BLaER1 (cell line): ENCODE data around the gene HYAL4.

Experiments
- H3K27ac ChIP-seq: shearing (Covaris generic); formaldehyde crosslinking; 2 replicates; pipeline ENCODE4 v1.8.1; 2022
- H3K27me3 ChIP-seq: shearing (Covaris generic); formaldehyde crosslinking; 2 replicates; pipeline ENCODE4 v1.8.1; 2022
- H3K36me3 ChIP-seq: shearing (Covaris generic); formaldehyde crosslinking; 2 replicates; pipeline ENCODE4 v1.8.1; 2022
- H3K4me1 ChIP-seq: shearing (Covaris generic); formaldehyde crosslinking; 2 replicates; pipeline ENCODE4 v1.8.1; 2022
- H3K4me2 ChIP-seq: shearing (Covaris generic); formaldehyde crosslinking; 2 replicates; pipeline ENCODE4 v1.8.1; 2022
- H3K4me3 ChIP-seq: shearing (Covaris generic); formaldehyde crosslinking; 2 replicates; pipeline ENCODE4 v1.8.1; 2022
- H3K9ac ChIP-seq: shearing (Covaris generic); formaldehyde crosslinking; 2 replicates; pipeline ENCODE4 v1.8.1; 2022
- H3K9me3 ChIP-seq: shearing (Covaris generic); formaldehyde crosslinking; 2 replicates; pipeline ENCODE4 v1.8.1; 2022
- H4K20me1 ChIP-seq: shearing (Covaris generic); formaldehyde crosslinking; 2 replicates; pipeline ENCODE4 v1.8.1; 2022
- Cebpa-rat ChIP-seq: shearing (Covaris generic); IDR thresholded peaks from 2 replicates; pipeline ENCODE4 v1.8.1; 2022

Gene HYAL4

DNA sequence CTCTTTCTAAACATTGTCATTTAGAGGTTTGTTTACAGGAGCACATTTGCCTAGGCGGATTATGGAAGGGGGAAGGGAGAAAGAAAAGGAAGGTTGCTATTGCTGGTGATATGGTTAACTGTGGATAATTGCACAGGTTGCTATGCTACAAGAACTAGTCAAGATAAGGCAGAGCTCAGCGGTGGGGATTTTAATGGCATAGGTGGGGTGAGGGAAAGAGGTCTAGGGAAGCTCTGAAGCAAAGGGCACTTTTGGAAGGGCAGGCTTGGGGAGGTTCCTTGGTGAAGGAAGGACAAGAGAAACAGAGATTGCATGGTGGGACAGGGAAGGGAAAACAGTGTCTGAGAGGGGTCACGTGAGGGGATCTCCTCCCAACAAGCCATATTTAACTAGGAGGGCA, 19.5 kb downstream of the HYAL4 start:
- H3K4me3 ChIP-seq: no peak overlapping the region
- H3K27ac ChIP-seq: no peak overlapping the region
- H3K4me1 ChIP-seq: no peaks in the 10 kb centered on the region
- no peaks in the 10 kb centered on the region for H4K20me1 ChIP-seq
- H3K27me3 ChIP-seq: no peaks in the 10 kb centered on the region
- H3K4me2 ChIP-seq: no peak overlapping the region
- no peak for TF ChIP-seq Cebpa-rat
- no peak overlapping the region for H3K9ac ChIP-seq
- no peaks in the 10 kb centered on the region for H3K36me3 ChIP-seq
- H3K9me3 ChIP-seq: peaks cover 5% of the 10 kb centered on the region

DNA sequence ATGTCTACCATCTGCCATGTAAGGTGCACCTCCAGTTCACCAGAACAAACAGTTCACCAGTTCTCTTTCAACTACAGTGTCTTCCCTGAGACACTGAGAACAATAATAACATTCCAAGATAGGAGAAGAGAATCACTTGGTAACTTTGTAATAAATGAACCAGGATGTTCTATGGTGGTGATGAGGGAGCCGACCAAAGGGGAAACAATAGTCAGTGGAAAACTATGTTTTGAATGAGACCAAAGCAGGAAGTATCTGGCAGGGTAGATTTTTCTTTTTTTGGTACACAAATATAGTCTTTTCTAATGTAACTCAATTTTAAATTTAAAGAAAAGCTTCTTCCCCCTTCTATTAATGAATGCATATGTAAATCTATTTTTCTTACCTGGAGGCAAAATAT, 20.0 kb downstream of the HYAL4 start:
- no peaks in the 10 kb centered on the region for H3K4me1 ChIP-seq
- TF ChIP-seq Cebpa-rat: no peak

DNA sequence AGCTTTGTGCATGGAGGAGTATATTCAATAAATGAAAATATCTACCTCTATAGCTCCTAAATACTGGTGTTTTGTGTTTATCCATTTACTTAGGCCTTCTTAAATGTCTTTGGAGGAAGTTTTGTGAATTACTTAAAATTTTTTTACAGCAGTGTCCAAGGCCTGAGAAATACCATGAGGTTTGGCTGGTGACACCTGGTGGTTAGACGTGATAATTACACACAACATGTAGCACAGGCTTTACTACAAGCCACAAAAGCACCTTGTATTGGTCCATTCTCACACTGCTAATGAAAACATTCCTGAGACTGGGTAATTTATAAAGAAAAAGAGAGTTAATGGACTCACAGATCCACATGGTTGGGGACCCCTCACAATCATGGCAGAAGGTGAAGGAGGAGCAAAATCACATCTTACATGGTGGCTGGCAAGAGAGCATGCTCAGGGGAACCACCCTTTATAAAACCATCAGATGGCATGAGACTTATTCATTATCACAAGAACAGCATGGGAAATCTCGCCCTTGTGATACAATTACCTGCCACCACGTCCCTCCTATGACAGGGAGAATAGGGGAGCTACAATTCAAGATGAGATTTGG, 20.6 kb downstream of the HYAL4 start:
- Histone ChIP-seq H3K9ac (no peak overlapping the region), H3K27me3 (no peaks in the 10 kb centered on the region), H3K27ac (no peak overlapping the region), H3K4me1 (no peaks in the 10 kb centered on the region), H3K4me2 (no peak overlapping the region), H3K36me3 (no peaks in the 10 kb centered on the region), H4K20me1 (no peaks in the 10 kb centered on the region), H3K4me3 (no peak overlapping the region), H3K9me3 (peaks cover 5% of the 10 kb centered on the region)
- no peak for TF ChIP-seq Cebpa-rat

More for the DNA sequence above, 20.0 kb downstream of the HYAL4 start:
- Histone ChIP-seq H3K27ac (no peak overlapping the region), H3K36me3 (no peaks in the 10 kb centered on the region), H3K9me3 (peaks cover 5% of the 10 kb centered on the region), H4K20me1 (no peaks in the 10 kb centered on the region), H3K27me3 (no peaks in the 10 kb centered on the region), H3K4me2 (no peak overlapping the region), H3K4me3 (no peak overlapping the region), H3K9ac (no peak overlapping the region)

DNA sequence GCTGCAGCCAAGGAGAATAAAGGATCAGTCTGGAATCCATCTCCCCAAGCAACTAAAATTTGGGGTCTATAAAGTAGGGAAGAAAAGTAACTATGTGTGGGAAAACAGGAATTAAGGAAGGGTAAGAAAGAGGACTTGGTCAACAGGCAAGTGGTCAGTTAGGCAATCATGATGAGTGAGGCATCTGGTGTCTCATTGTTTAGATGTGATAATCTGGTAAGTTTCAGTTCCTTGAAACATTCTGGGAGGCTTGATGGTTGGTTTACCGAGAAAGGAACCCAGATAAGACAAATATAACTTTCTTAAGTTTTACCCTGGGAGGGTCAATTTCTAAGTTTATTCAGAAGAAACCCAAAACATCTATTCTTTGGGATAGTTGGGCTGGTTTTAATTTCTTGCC, 22.3 kb downstream of the HYAL4 start:
- no peak for TF ChIP-seq Cebpa-rat
- no peak overlapping the region for H3K27ac ChIP-seq
- H3K4me3 ChIP-seq: no peak overlapping the region
- no peak overlapping the region for H3K9ac ChIP-seq
- H3K27me3 ChIP-seq: no peaks in the 10 kb centered on the region
- no peak overlapping the region for H3K4me2 ChIP-seq
- no peaks in the 10 kb centered on the region for H3K4me1 ChIP-seq
- H4K20me1 ChIP-seq: no peaks in the 10 kb centered on the region
- peaks cover 5% of the 10 kb centered on the region for H3K9me3 ChIP-seq
- H3K36me3 ChIP-seq: no peaks in the 10 kb centered on the region

DNA sequence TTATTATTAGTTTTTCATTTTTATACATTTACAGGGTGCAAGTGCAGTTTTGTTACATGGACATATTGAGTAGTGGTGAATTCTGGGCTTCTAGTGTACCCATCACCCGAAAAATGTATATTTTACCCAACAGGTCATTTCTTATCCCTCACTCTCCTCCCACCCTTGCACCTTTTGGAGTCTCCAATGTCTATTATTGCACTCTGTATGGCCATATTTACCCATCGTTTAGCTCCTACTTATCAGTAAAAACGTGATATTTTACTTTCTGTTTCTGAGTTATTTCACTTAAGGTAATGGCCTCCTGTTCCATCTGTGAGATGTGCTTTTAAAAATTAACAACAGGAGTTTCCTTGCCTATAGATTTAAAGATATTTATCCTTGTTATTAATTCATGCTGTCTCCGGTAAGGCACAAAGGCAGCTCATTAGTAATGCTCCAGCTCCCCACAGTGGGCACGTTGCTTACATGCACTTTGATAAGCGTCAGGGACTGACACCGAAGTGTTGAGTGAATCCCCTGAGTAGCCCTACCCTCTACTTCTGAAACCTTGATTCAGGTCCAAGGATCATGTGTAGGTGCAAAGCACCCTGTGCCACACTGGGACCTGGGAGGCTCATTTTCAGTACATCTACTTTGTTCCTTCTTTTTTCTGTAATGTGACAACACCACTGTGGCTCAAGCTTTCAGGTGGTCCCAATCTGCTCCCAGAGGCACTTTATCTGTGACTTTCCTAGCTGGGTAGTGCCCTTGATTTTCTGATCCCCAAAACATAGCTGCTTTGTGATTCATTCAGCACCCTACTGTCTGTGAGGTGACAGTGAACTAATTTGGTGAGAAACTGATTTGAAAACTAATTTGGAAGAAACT, 27.3 kb downstream of the HYAL4 start:
- Histone ChIP-seq H3K9me3 (no peaks in the 10 kb centered on the region; the same call in 1 of the 2 replicates), H4K20me1 (no peaks in the 10 kb centered on the region), H3K4me2 (no peak overlapping the region), H3K27me3 (no peaks in the 10 kb centered on the region), H3K4me3 (no peak overlapping the region), H3K4me1 (no peaks in the 10 kb centered on the region), H3K27ac (no peak overlapping the region), H3K9ac (no peak overlapping the region), H3K36me3 (no peaks in the 10 kb centered on the region)
- no peak for TF ChIP-seq Cebpa-rat

DNA sequence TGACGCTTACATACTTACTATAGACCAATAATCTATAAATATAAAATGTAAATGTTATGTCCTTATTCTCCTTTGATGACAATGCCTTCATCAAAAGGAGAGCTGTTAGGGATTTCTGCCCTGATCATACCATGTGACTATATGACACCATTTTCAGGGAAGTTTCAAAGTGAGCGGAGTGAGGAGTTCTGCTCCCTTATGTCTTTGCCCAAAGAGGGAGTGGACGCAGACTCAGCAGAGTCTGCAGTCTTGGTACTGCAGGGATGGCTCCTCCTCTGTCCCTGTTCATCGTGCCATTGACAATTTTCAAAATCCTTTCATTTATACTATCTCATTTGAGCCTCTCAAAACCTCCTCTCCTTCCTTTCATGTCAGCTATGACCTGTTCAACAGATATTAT, 27.9 kb downstream of the HYAL4 start:
- Histone ChIP-seq H3K4me2 (no peak overlapping the region), H3K27me3 (no peaks in the 10 kb centered on the region), H3K36me3 (no peaks in the 10 kb centered on the region), H3K4me1 (no peaks in the 10 kb centered on the region), H3K9me3 (no peaks in the 10 kb centered on the region), H4K20me1 (no peaks in the 10 kb centered on the region), H3K9ac (no peak overlapping the region), H3K4me3 (no peak overlapping the region), H3K27ac (no peak overlapping the region)
- no peak for TF ChIP-seq Cebpa-rat

DNA sequence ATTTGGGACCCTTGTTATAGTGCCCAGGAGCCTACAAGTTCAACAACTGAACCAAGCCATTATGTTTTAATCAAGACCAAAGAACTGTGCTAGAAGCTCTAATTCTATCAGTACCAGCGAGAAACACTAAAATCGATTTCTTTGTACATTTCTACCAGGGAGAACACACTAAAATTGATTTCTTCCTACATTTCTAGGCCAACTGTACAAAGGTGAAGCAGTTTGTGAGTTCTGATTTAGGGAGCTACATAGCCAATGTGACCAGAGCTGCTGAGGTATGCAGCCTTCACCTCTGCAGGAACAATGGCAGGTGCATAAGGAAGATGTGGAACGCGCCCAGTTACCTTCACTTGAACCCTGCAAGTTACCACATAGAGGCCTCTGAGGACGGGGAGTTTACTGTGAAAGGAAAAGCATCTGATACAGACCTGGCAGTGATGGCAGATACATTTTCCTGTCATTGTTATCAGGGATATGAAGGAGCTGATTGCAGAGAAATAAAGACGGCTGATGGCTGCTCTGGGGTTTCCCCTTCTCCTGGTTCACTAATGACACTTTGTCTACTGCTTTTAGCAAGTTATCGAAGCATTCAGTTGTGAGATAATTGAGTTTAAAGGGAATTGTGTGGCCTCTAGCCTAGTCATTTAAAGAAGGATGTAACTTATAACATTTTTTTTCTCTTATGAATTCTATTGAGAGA, 31.7 kb downstream of the HYAL4 start:
- Histone ChIP-seq H4K20me1 (no peaks in the 10 kb centered on the region), H3K4me2 (no peak overlapping the region), H3K36me3 (no peaks in the 10 kb centered on the region), H3K9me3 (no peaks in the 10 kb centered on the region), H3K27me3 (no peaks in the 10 kb centered on the region), H3K27ac (no peak overlapping the region), H3K9ac (no peak overlapping the region), H3K4me1 (no peaks in the 10 kb centered on the region), H3K4me3 (no peak overlapping the region)
- no peak for TF ChIP-seq Cebpa-rat

DNA sequence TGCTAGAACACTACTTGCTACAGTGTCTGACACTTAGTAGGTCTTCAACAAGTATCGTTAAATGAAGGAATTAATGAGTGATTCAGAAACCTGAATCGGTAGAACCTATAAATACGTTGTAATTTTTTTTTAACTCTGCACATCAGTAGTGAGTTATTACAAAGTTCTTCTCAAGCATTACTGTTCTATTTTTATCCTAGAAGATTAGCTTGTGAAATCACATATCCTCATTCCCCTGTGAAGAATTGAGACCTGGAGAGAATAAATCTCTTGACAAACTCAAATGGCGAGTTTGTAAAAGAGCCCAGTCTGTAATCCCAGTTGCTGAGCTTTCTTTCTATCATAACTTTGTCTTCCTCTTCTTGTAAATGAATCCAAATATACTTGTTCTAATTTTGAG, 34.7 kb downstream of the HYAL4 start:
- H3K27ac ChIP-seq: no peak overlapping the region
- no peaks in the 10 kb centered on the region for H3K9me3 ChIP-seq
- H3K4me1 ChIP-seq: no peaks in the 10 kb centered on the region
- no peak for TF ChIP-seq Cebpa-rat
- H3K27me3 ChIP-seq: no peaks in the 10 kb centered on the region
- H3K36me3 ChIP-seq: no peaks in the 10 kb centered on the region
- no peak overlapping the region for H3K4me2 ChIP-seq
- H4K20me1 ChIP-seq: no peaks in the 10 kb centered on the region
- no peak overlapping the region for H3K4me3 ChIP-seq
- no peak overlapping the region for H3K9ac ChIP-seq

DNA sequence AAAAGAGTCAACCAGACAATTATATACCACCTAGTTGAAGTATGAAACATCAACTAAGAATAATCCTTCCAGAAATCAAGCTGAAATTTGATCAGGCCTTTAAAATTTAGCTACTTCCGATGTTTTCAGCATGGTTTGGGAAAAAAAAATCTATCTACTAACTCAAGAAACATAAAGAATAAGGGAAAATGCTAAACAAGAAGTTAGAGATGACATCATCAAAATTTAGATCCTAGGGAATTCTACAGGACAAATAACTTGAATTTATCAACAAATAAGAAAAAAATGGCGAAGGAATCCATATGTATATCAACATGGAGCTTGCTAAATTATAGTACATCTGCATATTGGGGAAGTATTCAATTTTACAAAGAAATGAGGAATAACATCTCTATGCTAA, 36.3 kb downstream of the HYAL4 start:
- no peak for TF ChIP-seq Cebpa-rat

DNA sequence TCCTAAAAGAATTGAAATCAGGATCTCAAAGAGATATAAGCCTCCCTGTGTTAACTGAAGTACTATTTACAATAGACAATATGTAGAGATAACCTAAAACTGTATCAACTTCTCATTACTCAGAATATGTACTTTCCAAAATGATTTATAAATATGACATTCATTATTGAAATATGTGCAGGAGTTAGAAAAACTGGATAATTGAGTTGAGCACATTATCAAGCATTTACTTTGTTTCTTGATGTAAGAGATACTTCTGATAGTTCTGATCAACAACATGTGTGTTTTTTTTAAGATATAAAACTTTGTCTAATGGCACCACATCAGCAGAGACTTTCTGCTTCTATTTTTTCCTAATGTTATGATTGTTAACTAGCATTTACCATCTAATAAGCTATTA, 38.2 kb downstream of the HYAL4 start:
- Histone ChIP-seq H3K4me1 (no peaks in the 10 kb centered on the region), H3K36me3 (no peaks in the 10 kb centered on the region), H3K27ac (no peak overlapping the region), H3K4me2 (no peak overlapping the region), H3K27me3 (no peaks in the 10 kb centered on the region), H3K9me3 (no peaks in the 10 kb centered on the region), H4K20me1 (no peaks in the 10 kb centered on the region), H3K4me3 (no peak overlapping the region), H3K9ac (no peak overlapping the region)
- no peak for TF ChIP-seq Cebpa-rat

More for the DNA sequence above, 36.3 kb downstream of the HYAL4 start:
- H3K4me2 ChIP-seq: no peak overlapping the region
- no peak overlapping the region for H3K27ac ChIP-seq
- H3K4me3 ChIP-seq: no peak overlapping the region
- no peaks in the 10 kb centered on the region for H3K9me3 ChIP-seq
- no peaks in the 10 kb centered on the region for H3K27me3 ChIP-seq
- no peaks in the 10 kb centered on the region for H4K20me1 ChIP-seq
- H3K9ac ChIP-seq: no peak overlapping the region
- no peaks in the 10 kb centered on the region for H3K36me3 ChIP-seq
- H3K4me1 ChIP-seq: no peaks in the 10 kb centered on the region
